ENCODE measurements around the gene SOD2. TPM values are rescaled to one million over a fixed set of nuclear protein-coding genes. Genes with fewer than 3 reads are reported as not detected.
"Not testable (repeated sequence)": the region's sequence is repeated elsewhere in the genome, so short reads cannot be mapped to it uniquely, and the experiment has no call there.

Gene SOD2
- 100 to 1,000 TPM; 584 to 998 TPM for total RNA-seq
- long read RNA-seq, donor 1, full-length matches to known transcripts, result 65 of 116 reads
- long read RNA-seq, donor 1, partial matches to known transcripts, result 3 of 116 reads
- long read RNA-seq, donor 1, other reads (novel, unspliced or antisense), result 48 of 116 reads
- long read RNA-seq, donor 2, full-length matches to known transcripts, result 297 of 495 reads
- long read RNA-seq, donor 2, partial matches to known transcripts, result 13 of 495 reads
- long read RNA-seq, donor 2, other reads (novel, unspliced or antisense), result 185 of 495 reads

DNA sequence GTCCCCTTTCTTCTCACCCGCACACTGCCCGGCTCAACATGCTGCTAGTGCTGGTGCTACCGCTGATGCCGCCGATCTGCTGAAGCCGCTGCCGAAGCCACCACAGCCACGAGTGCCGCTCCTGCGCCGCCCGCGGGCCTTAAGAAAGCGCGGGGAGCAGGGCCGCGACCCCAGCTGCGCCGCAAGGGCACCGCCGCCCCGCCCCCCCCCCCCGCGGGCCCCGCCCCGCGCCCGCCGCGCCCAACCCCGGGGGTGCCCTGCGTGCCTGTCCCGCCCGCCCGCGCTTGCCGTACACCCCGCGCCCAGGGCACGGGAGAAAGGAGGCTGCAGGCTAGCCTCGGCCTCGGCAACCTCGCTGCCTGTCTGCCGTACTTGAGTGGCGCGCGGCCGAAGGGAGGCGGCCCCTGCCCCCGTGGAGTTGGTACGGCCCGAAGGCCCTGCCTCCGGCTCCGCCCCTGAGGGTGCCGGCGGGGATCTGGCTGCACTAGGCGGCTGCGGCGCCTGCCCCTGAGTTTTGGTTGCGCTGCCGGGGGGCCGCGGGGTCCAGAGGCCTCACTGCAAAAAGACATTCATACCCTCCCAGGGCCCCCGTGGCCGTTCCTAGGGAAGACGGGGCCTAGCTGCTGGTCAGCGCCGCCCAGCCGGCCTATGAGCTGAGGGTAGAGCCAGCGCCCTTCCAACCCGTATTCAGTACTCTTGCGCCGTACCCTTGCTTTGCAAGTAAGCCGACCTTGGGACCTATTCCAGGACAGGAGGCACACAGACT is at the start of gene SOD2:
Gene SOD2 (minus strand): TSS at position 114 of the 766 bp plus-strand sequence. CDS start 74 bp downstream, at position 40.
- intact Hi-C loops (cut with DNase I), result loop anchor here (5.0 to 10.0 kb wide), 3 partner anchors 34 to 91 kb away; partner anchors contain the start of genes WTAP (in 2 of the 2) and TCP1 (in 1 of the 2)

DNA sequence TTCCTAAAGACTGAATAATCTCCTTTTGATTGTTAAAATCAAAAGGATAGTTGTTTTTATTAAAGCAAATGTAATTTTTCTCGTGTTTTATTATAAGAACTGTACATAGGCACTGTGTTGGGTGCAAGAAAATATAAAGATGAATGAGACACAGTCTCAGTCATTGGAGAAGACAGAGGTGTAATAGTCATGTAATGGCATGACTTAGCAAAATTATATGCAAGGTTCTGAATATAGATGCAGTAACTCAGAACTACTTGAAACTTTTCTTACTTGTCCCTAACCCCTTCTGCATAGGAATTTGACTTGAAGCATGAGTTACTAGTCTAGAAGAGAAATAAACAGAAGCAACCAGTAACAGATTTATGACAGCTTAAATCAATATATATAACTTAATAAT is 49.1 kb upstream of the SOD2 start:
- intact Hi-C loops (cut with DNase I), result no loop called here
- no peak for DNase-seq (ENCODE audit: low spot score)

More for the DNA sequence above, at the start of gene SOD2:
- peak; percentile 95 for DNase-seq (ENCODE audit: low spot score)

GRCh38 chr6:159739341-159739740 is 46.3 kb upstream of the SOD2 start:
- DNase-seq (ENCODE audit: low spot score), result no peak
- intact Hi-C loops (cut with DNase I), result no loop called here

GRCh38 chr6:159736908-159737307 is 43.9 kb upstream of the SOD2 start:
- intact Hi-C loops (cut with DNase I), result no loop called here
- DNase-seq (ENCODE audit: low spot score), result no peak

DNA sequence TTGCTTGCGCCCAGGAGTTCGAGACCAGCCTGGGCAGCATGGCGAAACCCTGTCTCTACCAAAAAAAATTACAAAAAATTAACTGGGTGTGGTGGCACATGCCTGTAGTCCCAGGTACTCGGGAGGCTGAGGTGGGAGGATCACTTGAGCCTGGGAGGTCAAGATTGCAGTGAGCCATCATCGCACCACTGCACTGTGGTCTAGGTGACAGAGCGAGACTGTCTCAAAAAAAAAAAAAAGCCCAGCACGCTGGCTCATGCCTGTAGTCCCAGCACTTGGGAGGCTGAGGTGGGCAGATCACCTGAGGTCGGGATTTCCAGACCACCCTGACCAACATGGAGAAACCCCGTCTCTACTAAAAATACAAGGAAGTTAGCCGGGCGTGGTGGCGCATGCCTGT is 40.4 kb upstream of the SOD2 start:
- intact Hi-C loops (cut with DNase I); DNase-seq (ENCODE audit: low spot score): not testable (repeated sequence)

DNA sequence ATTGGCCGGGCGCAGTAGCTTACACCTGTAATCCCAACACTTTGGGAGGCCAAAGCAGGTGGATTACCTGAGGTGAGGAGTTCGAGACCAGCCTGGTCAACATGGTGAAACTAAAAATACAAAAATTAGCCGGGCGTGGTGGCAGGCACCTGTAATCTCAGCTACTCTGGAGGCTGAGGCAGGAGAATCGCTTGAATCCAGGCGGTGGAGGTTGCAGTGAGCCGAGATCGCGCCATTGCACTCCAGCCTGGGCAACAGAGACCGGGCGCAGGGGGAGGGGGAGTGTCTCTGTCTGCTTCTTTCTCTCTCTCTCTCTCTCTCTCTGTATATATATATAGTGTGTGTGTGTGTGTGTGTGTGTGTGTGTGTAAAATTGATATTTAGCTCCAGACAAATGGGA is 39.5 kb upstream of the SOD2 start:
- intact Hi-C loops (cut with DNase I); DNase-seq (ENCODE audit: low spot score): not testable (repeated sequence)

- no peak for DNase-seq (ENCODE audit: low spot score)
- intact Hi-C loops (cut with DNase I), result no loop called here
These were observed 37.3 kb upstream of the SOD2 start for GRCh38 chr6:159730332-159730676.

DNA sequence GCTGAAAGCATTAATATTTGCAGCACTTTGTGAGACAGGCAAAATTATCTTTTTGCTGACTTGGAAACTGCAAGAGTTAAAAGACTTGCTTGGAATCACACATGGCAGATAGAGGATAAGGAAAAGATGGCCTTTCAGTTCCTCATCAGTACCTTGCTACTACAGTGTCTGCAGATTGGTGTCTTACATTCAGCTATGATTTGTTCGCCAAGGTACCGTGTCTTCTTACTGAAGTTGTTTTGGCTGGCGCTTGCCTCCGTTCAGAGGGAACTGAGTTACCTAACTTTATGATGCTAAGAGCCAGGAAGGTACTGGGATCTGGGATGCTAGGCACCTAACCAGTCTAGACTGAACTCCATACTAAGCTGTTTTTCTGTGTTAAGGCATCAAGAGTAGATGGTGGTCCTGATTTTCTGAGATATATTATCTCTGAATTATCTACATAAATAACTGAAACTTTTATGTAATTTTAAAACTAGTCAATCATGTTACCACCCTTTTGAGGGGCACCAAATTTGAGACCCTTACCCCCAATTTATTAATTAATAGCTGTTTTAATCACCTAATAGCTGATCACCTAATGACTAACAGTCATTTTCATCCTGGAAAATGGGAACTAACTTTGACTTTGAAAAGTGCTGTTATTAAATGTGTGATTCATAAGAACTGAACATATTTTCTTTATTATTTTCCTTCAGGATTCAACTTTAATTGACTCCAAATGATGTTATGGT is 36.7 kb upstream of the SOD2 start:
- intact Hi-C loops (cut with DNase I), result loop anchor here (5.0 kb wide), 1 partner anchor 37 kb away; the partner anchor contains the start of gene SOD2 (in 2 of the 2)
- DNase-seq (ENCODE audit: low spot score), result no peak

DNA sequence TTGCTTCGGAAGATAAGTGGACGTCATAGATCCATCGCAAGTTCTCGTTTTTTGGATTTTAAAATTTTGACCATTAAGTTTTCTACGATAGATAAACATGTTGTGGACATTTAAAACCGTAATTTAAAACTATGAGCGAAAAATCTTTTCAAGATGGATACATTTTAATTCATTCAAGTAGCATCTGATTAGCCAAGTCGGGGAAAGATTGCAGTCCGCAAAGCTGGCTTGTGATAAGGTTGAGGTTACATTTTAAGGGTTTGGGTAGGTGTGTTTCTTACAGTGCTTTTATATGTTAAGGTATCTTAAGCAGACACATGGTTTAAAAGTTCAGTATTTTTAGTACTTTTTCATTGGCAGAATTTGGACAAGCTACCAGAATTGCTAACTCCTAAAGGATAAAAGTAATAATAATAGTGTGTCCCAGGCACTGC is 35.5 kb upstream of the SOD2 start:
- DNase-seq (ENCODE audit: low spot score), result no peak
- intact Hi-C loops (cut with DNase I), result loop anchor here (5.0 kb wide), 1 partner anchor 36 kb away; the partner anchor contains the start of gene SOD2 (in 2 of the 2)

GRCh38 chr6:159727717-159728445 is 34.8 kb upstream of the SOD2 start:
- peak; percentile 87 for DNase-seq (ENCODE audit: low spot score)
- intact Hi-C loops (cut with DNase I), result loop anchor here (5.0 kb wide), 1 partner anchor 36 kb away; the partner anchor contains the start of gene SOD2 (in 2 of the 2)

- intact Hi-C loops (cut with DNase I), result loop anchor here (5.0 kb wide), 1 partner anchor 35 kb away; the partner anchor contains the start of gene SOD2 (in 2 of the 2)
- peak; percentile 98 for DNase-seq (ENCODE audit: low spot score)
These were observed 34.1 kb upstream of the SOD2 start, which contains the start of gene WTAP for GRCh38 chr6:159726918-159727716. Gene WTAP (plus strand): TSS chr6:159727506. CDS start chr6:159736266, 8,760 bp downstream.

DNA sequence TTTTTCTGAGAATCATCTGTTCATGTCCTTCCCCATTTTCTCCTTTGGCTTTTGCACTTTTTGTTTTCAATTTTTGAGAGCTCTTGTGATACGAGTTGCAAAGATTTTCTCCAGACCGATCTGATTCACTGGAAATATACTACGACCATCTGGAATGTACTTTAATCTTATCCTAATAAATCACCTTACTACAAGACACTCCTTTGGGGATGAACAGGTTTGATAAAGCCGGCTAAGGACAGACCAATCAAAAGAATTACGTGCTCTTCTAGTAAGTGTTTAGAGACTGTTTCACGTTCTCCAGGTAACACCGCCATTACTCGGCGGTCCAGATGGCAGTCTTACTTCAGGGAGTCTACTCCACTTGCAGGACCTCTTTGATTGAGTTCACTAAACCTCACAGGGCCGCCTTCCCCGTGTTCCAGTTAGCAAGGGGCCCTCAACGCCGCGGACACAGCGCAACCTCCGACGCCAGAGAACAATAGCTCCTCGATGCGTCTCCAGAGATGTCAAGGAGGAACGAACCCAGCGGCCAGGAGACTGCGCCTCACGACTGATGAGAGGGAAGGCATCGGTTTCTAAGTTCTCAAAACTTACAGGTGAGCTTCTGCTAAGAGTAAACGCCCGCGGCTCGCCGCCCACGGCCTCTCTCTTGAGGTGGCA is 33.3 kb upstream of the SOD2 start:
- intact Hi-C loops (cut with DNase I), result loop anchor here (5.0 kb wide), 1 partner anchor 34 kb away; the partner anchor contains the start of gene SOD2 (in 2 of the 2)
- no peak for DNase-seq (ENCODE audit: low spot score)

DNA sequence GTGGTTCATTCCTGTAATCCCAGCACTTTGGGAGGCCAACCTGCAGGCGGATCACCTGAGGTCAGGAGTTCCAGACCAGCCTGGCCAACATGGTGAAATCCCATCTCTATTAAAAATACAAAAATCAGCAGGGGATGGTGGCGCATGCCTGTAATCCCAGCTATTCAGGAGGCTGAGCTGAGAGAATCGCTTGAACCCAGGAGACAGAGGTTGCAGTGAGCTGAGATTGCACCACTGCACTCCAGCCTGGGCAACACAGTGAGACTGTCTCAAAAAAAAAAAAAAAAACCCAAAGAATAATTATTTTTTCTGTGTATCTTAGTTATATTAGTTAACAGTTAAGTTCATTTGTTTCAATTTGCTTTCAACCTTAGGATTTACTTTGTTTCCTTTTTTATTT is 32.2 kb upstream of the SOD2 start:
- DNase-seq (ENCODE audit: low spot score), result not testable (repeated sequence)
- intact Hi-C loops (cut with DNase I), result loop anchor here (5.0 kb wide), 1 partner anchor 33 kb away; the partner anchor contains the start of gene SOD2 (in 2 of the 2)

GRCh38 chr6:159724778-159725177 is 31.7 kb upstream of the SOD2 start:
- DNase-seq (ENCODE audit: low spot score), result no peak
- intact Hi-C loops (cut with DNase I), result loop anchor here (5.0 kb wide), 1 partner anchor 32 kb away; the partner anchor contains the start of gene SOD2 (in 2 of the 2)

DNA sequence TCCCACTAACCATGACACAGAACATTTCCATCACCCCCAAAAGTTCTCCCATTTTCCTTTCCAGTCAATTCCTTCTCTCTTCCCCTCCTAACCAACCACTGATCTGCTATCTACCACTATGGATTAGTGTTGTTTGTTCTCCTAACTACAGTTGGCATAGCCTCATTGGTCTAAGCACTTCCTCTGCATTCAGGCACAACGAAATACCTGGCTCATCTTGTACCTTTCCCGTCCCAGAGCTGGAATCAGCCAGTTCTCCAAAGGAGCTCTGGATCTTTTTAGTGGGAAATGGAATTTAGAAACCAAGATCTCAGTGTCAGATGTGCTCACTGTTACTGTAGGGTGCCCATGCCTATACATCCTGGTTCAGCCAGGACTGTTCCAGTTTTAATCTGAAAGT is 30.2 kb upstream of the SOD2 start:
- intact Hi-C loops (cut with DNase I), result no loop called here
- DNase-seq (ENCODE audit: low spot score), result no peak

- intact Hi-C loops (cut with DNase I), result no loop called here
- DNase-seq (ENCODE audit: low spot score), result no peak
These were observed 29.6 kb upstream of the SOD2 start for GRCh38 chr6:159722655-159723054.

DNA sequence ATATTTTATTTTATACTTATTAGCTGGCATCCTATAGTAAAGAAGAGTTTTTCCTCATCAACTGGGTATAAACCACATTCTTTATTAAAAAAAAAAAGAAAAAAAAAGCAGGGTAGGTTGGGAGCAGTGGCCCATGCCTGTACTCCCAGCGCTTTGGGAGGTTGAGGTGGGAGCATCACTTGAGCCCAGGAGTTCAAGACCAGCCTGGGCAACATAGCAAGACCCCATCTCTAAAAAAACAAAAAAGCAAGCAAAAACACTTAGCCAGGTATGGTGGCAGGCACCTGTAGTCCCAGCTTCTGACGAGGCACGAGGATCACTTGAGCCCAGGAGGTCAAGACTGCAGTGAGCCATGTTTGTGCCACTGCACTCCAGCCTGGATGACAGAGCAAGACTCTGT is 28.9 kb upstream of the SOD2 start:
- DNase-seq (ENCODE audit: low spot score); intact Hi-C loops (cut with DNase I): not testable (repeated sequence)

Data from posterior vena cava (tissue), 2 donors.